Panc1 (cell line): ENCODE results near the gene CCR9. TPM values are rescaled to one million over a fixed set of nuclear protein-coding genes. Genes with fewer than 3 reads are reported as not detected.

Experiments used
- ATAC-seq: fragments of 200-7000 bp; cut with Tn5 transposase; 2 replicates; pipeline ENCODE4 v1.9.1; 2020; ENCODE audit warnings: mild to moderate bottlenecking, moderate library complexity
- BruUV-seq: library from RNA; stranded (reverse); fragments of 400-500 nt; replicated peaks from 2 replicates; lab custom pipeline; 2021; lab: Mats Ljungman, UMichigan
- CTCF ChIA-PET: fragments of 300-600 bp; sonication (Branson Sonifier 250); formaldehyde crosslinking; loops from one replicate; lab custom pipeline; 2022; ENCODE audit warnings: antibody characterized with exemption; lab: Charles Lee
- POLR2A ChIA-PET: fragments of 300-600 bp; sonication (Branson Sonifier 250); formaldehyde crosslinking; loops from one replicate; lab custom pipeline; 2022; ENCODE audit warnings: antibody characterized with exemption; lab: Charles Lee
- DNase-seq: peaks from one replicate; pipeline ENCODE4 v3.0.0-alpha.2; 2010; ENCODE audit warnings: low read depth, low spot score
- H3K27ac ChIP-seq: 2 replicates; pipeline ENCODE4 v1.5.1; 2011; ENCODE audit warnings: mild to moderate bottlenecking, low read length, inconsistent platforms
- H3K27me3 ChIP-seq: fragments of 200-500 bp; sonication (Bioruptor generic); 2 replicates; pipeline ENCODE4 v1.6.0; 2014; ENCODE audit warnings: low read length, inconsistent platforms; ENCODE audit not compliant: control insufficient read depth, insufficient read depth
- H3K36me3 ChIP-seq: fragments of 200-500 bp; sonication (Bioruptor generic); 2 replicates; pipeline ENCODE4 v1.5.1; 2014; ENCODE audit warnings: inconsistent platforms, mild to moderate bottlenecking, low read length, moderate library complexity; ENCODE audit not compliant: control insufficient read depth, insufficient read depth
- H3K4me1 ChIP-seq: 2 replicates; pipeline ENCODE4 v1.5.1; 2011; ENCODE audit warnings: inconsistent platforms, mild to moderate bottlenecking, low read length, moderate library complexity; ENCODE audit not compliant: control insufficient read depth, insufficient read depth
- H3K4me3 ChIP-seq, 2 experiments: 2 replicates each; pipeline ENCODE4 v1.5.1; 2011 to 2012; ENCODE audit warnings: low read depth in 2 of 2, low read length in 2 of 2, mild to moderate bottlenecking in 2 of 2, inconsistent platforms in 1 of 2, moderate library complexity in 1 of 2
- H3K9me3 ChIP-seq: fragments of 200-500 bp; sonication (Bioruptor generic); 2 replicates; pipeline ENCODE4 v1.5.1; 2014; ENCODE audit warnings: low read depth, mild to moderate bottlenecking, inconsistent platforms, low read length, moderate library complexity; ENCODE audit not compliant: control insufficient read depth, insufficient read depth
- CTCF ChIP-seq: fragments of 450-650 bp; IDR thresholded peaks from 2 replicates; pipeline ENCODE4 v1.5.1; 2017; ENCODE audit warnings: mild to moderate bottlenecking
- POLR2AphosphoS5 ChIP-seq: IDR thresholded peaks from 2 replicates; pipeline ENCODE4 v1.6.1; 2012; ENCODE audit warnings: mild to moderate bottlenecking, low read depth, low read length, moderate library complexity
- SIN3A ChIP-seq: IDR thresholded peaks from 2 replicates; pipeline ENCODE4 v1.6.1; 2012; ENCODE audit warnings: low read depth, mild to moderate bottlenecking, low read length, moderate library complexity, borderline replicate concordance; ENCODE audit not compliant: insufficient read depth
- TCF7L2 ChIP-seq: IDR thresholded peaks from 2 replicates; pipeline ENCODE4 v1.6.1; 2011; ENCODE audit warnings: mild to moderate bottlenecking, low read depth, low read length, inconsistent platforms
- in situ Hi-C: cut with HindIII; loops from 2 replicates; pipeline ENCODE4 v1.10.0; 2016; ENCODE audit warnings: low sequenced_read_pairs, low pct_unique_long_range_greater_than_20kb
- intact Hi-C: fragments of 100-400 bp; cut with micrococcal nuclease; formaldehyde crosslinking; loops from one replicate; pipeline ENCODE4 v1.10.0; 2022; ENCODE audit not compliant: unreplicated experiment
- total RNA-seq: library from RNA; stranded (reverse); gene quantifications from one replicate; pipeline ENCODE4 v1.2.1, GENCODE V29; 2021; ENCODE audit not compliant: unreplicated experiment
- TF ChIP-seq, protein P1 (sequence below), 2 experiments: IDR thresholded peaks; 2 replicates each; pipeline ENCODE4 v1.6.1; 2011 to 2012; ENCODE audit warnings: low read depth in 2 of 2, control low read depth in 1 of 2, low read length in 1 of 2, mild to moderate bottlenecking in 1 of 2, moderate library complexity in 1 of 2; ENCODE audit not compliant: insufficient read depth in 1 of 2

CCR9 gene
- total RNA-seq, 1 experiment from 2014 or later = not detected

GRCh38 chr3:45942051-45942825 is 55.9 kb downstream of the CCR9 start:
- DNase-seq = no peak
- no TSS peak for BruUV-seq
- Histone ChIP-seq H3K9me3 (no peaks in the 10 kb centered on the region), H3K4me3 (no peak overlapping the region), H3K27ac (no peak overlapping the region), H3K27me3 (no peaks in the 10 kb centered on the region), H3K36me3 (no peaks in the 10 kb centered on the region), H3K4me1 (no peaks in the 10 kb centered on the region)
- in situ Hi-C loops (no loop called here), intact Hi-C loops (no loop called here)
- CTCF ChIA-PET = no interaction called here
- POLR2A ChIA-PET = no interaction called here
- TF ChIP-seq CTCF (no peak), SIN3A (no peak), TCF7L2 (no peak), POLR2AphosphoS5 (no peak)
- TF ChIP-seq, protein P1, sequence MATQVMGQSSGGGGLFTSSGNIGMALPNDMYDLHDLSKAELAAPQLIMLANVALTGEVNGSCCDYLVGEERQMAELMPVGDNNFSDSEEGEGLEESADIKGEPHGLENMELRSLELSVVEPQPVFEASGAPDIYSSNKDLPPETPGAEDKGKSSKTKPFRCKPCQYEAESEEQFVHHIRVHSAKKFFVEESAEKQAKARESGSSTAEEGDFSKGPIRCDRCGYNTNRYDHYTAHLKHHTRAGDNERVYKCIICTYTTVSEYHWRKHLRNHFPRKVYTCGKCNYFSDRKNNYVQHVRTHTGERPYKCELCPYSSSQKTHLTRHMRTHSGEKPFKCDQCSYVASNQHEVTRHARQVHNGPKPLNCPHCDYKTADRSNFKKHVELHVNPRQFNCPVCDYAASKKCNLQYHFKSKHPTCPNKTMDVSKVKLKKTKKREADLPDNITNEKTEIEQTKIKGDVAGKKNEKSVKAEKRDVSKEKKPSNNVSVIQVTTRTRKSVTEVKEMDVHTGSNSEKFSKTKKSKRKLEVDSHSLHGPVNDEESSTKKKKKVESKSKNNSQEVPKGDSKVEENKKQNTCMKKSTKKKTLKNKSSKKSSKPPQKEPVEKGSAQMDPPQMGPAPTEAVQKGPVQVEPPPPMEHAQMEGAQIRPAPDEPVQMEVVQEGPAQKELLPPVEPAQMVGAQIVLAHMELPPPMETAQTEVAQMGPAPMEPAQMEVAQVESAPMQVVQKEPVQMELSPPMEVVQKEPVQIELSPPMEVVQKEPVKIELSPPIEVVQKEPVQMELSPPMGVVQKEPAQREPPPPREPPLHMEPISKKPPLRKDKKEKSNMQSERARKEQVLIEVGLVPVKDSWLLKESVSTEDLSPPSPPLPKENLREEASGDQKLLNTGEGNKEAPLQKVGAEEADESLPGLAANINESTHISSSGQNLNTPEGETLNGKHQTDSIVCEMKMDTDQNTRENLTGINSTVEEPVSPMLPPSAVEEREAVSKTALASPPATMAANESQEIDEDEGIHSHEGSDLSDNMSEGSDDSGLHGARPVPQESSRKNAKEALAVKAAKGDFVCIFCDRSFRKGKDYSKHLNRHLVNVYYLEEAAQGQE (IDR thresholded peaks at IDR 0.05; ENCODE audit: insufficient read depth in 1 of 2, low read depth in 2 of 2, low read length in 1 of 2) = no peak
- no peak for ATAC-seq

GRCh38 chr3:45943207-45943846 is 57.0 kb downstream of the CCR9 start, which contains the start of gene CXCR6:
Gene CXCR6 (plus strand): TSS chr3:45943464. CDS start chr3:45946482, 3,018 bp downstream.
- Histone ChIP-seq H3K4me1 (no peaks in the 10 kb centered on the region), H3K27ac (no peak within 1 kb of the TSS), H3K36me3 (no peaks in the 10 kb centered on the region), H3K9me3 (no peaks in the 10 kb centered on the region), H3K4me3 (no peak within 1 kb of the TSS), H3K27me3 (no peaks in the 10 kb centered on the region)
- BruUV-seq = no TSS peak
- no peak for DNase-seq
- in situ Hi-C loops = no loop called here
- ATAC-seq = no peak
- CTCF ChIA-PET = no interaction called here
- POLR2A ChIA-PET = no interaction called here
- TF ChIP-seq, protein P1 (IDR thresholded peaks at IDR 0.05; ENCODE audit: insufficient read depth in 1 of 2, low read depth in 2 of 2, low read length in 1 of 2) = no peak
- TF ChIP-seq TCF7L2 = no peak
- TF ChIP-seq POLR2AphosphoS5 = no peak
- no peak for TF ChIP-seq CTCF
- no peak for TF ChIP-seq SIN3A
- intact Hi-C loops = no loop called here
